ENCODE data around the gene HEATR9. TPM values are rescaled to one million over a fixed set of nuclear protein-coding genes. Genes with fewer than 3 reads are reported as not detected.

HEATR9 gene
- total and polyA plus RNA-seq, 2 of the 13 experiments (the other 11 are each of a cell fraction or from before 2014, with no cell fraction given): not detected

DNA sequence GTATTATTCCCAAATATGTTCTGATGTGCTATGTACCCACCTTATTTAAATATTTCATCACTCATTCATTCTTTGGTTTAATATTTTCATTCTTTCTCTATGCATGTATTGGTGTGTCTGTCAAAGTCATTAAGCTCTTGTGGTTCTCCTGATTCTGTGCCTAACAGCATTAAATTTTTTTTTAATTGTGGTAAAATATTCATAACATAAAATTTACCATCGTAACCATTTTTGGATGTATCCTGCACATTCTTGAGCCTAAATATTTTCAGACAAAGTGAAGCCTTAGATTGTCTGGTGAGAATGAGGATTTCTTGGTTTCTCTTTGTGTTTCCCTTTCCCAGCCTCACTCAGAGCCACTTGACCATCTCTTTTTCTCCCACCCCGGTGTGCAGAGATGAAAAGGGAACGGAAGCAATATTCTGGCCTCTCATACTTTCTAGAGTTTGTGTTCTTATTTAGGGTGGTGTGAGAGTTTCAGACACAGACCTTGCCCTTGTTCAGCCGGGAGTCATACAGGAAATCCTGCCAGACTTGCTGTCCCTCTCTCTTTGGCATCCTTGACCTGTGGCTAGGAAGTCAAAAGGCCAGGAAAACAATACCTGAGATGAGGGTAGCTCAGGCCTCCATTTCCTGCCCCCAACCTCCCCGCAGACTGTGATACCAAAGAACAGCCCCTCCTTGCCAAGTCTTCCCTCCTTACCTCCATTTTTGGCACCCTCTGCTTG, 6.5 kb upstream of the HEATR9 start (continued):
- TF ChIP-seq, protein P1, sequence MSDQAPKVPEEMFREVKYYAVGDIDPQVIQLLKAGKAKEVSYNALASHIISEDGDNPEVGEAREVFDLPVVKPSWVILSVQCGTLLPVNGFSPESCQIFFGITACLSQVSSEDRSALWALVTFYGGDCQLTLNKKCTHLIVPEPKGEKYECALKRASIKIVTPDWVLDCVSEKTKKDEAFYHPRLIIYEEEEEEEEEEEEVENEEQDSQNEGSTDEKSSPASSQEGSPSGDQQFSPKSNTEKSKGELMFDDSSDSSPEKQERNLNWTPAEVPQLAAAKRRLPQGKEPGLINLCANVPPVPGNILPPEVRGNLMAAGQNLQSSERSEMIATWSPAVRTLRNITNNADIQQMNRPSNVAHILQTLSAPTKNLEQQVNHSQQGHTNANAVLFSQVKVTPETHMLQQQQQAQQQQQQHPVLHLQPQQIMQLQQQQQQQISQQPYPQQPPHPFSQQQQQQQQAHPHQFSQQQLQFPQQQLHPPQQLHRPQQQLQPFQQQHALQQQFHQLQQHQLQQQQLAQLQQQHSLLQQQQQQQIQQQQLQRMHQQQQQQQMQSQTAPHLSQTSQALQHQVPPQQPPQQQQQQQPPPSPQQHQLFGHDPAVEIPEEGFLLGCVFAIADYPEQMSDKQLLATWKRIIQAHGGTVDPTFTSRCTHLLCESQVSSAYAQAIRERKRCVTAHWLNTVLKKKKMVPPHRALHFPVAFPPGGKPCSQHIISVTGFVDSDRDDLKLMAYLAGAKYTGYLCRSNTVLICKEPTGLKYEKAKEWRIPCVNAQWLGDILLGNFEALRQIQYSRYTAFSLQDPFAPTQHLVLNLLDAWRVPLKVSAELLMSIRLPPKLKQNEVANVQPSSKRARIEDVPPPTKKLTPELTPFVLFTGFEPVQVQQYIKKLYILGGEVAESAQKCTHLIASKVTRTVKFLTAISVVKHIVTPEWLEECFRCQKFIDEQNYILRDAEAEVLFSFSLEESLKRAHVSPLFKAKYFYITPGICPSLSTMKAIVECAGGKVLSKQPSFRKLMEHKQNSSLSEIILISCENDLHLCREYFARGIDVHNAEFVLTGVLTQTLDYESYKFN (CRISPR knock-in tag; conservative IDR thresholded peaks at IDR 0.05): peak; percentile 77
- TF ChIP-seq ZNF674 (CRISPR knock-in tag; IDR thresholded peaks at IDR 0.05; ENCODE audit: low read depth) (no peak), FOXA3 (CRISPR knock-in tag; IDR thresholded peaks at IDR 0.05) (0 out of 2 replicates have a peak, but pooled peaks have one; percentile 12), PTBP1 (IDR thresholded peaks at IDR 0.05; ENCODE audit: low read depth, low read length, poor library complexity, severe bottlenecking) (no peak), SAP130 (CRISPR knock-in tag; IDR thresholded peaks at IDR 0.05; ENCODE audit: low read depth) (0 out of 2 replicates have a peak, but pooled peaks have one; percentile 14), HHEX (CRISPR knock-in tag; IDR thresholded peaks at IDR 0.05) (no peak), ZNF20 (CRISPR knock-in tag; IDR thresholded peaks at IDR 0.05) (no peak), TRIM24 (CRISPR knock-in tag; IDR thresholded peaks at IDR 0.05) (no peak), KDM3A (CRISPR knock-in tag; IDR thresholded peaks at IDR 0.05; ENCODE audit: low read depth) (no peak), ZBTB7A (CRISPR knock-in tag; IDR thresholded peaks at IDR 0.05) (no peak), NR2F6 (IDR thresholded peaks at IDR 0.05) (peak; percentile 80), NR2F6 (CRISPR knock-in tag; IDR thresholded peaks at IDR 0.05) (peak; percentile 79), RBM22 (optimal IDR thresholded peaks at IDR 0.05; ENCODE audit: low read length) (no peak), SNAPC2 (CRISPR knock-in tag; IDR thresholded peaks at IDR 0.05) (no peak), SYNCRIP (IDR thresholded peaks at IDR 0.05; ENCODE audit: insufficient read depth, low read depth, low read length) (no peak), HDAC1 (CRISPR knock-in tag; IDR thresholded peaks at IDR 0.05) (no peak), CAMTA2 (CRISPR knock-in tag; IDR thresholded peaks at IDR 0.05; ENCODE audit: borderline replicate concordance) (no peak), ZNF552 (CRISPR knock-in tag; IDR thresholded peaks at IDR 0.05; ENCODE audit: borderline replicate concordance) (no peak), TEAD3 (CRISPR knock-in tag; optimal IDR thresholded peaks at IDR 0.05; ENCODE audit: borderline replicate concordance) (peak; percentile 40), ZNF34 (CRISPR knock-in tag; IDR thresholded peaks at IDR 0.05; ENCODE audit: borderline replicate concordance) (no peak), LCORL (IDR thresholded peaks at IDR 0.05) (no peak), LCORL (CRISPR knock-in tag; IDR thresholded peaks at IDR 0.05) (no peak), ZNF136 (CRISPR knock-in tag; IDR thresholded peaks at IDR 0.05; ENCODE audit: low read depth) (no peak)

Data from HepG2 (cell line).